Measurements from ENCODE around the gene IL1RAPL2. TPM values are rescaled to one million over a fixed set of nuclear protein-coding genes. Genes with fewer than 3 reads are reported as not detected.

Gene IL1RAPL2
- total RNA-seq, 2 donors from 2014 or later: not detected

- Histone ChIP-seq H3K27ac (no peak overlapping the region), H3K4me3 (no peak overlapping the region), H3K36me3 (no peaks in the 10 kb centered on the region), H3K27me3 (no peaks in the 10 kb centered on the region), H3K4me1 (no peaks in the 10 kb centered on the region), H3K9me3 (no peaks in the 10 kb centered on the region)
- no peak for TF ChIP-seq CTCF (IDR thresholded peaks at IDR 0.05)
- DNase-seq (ENCODE audit: low spot score): no peak
Observed at GRCh38 chrX:105265093-105265492, 699.1 kb downstream of the IL1RAPL2 start.

DNA sequence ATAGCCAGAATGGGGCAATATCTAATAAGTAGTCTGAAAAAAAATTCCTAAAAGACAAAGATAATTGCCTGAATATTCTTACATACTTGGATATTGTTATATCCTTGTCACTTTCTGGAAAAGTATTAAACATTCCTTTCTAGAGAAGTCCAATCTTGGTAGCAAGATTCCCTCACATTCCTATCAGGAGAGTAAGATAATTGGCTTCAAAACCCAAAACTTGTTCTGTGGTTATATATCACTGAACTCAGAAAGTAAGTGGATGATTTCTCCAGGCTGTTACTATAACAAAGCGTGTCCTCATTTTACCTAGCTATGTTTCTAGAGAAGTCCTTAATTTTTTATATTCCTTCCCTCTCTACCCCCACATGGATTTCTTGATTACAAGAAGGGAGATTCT, 700.5 kb downstream of the IL1RAPL2 start:
- DNase-seq (ENCODE audit: low spot score): no peak
- Histone ChIP-seq H3K4me1 (no peaks in the 10 kb centered on the region), H3K36me3 (no peaks in the 10 kb centered on the region), H3K27ac (no peak overlapping the region), H3K27me3 (no peaks in the 10 kb centered on the region), H3K9me3 (no peaks in the 10 kb centered on the region), H3K4me3 (no peak overlapping the region)
- no peak for TF ChIP-seq CTCF (IDR thresholded peaks at IDR 0.05)

DNA sequence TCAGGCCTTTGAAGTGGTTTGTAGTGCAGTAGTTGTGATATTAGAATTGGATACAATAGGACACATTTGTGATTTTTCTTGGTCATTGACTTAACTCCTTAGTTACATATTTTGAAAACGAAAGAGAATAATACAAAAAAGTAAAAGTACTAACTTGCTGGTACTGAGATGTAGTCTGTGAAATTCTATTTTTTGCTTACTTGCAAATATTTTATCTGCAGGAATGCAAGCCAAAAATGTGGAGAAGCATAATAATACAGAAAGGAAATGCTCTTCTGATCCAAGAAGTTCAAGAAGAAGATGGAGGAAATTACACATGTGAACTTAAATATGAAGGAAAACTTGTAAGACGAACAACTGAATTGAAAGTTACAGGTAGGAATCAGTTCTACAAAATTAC, 701.2 kb downstream of the IL1RAPL2 start:
- no peaks in the 10 kb centered on the region for H3K36me3 ChIP-seq
- DNase-seq (ENCODE audit: low spot score): no peak
- no peaks in the 10 kb centered on the region for H3K4me1 ChIP-seq
- H3K4me3 ChIP-seq: no peak overlapping the region
- TF ChIP-seq CTCF (IDR thresholded peaks at IDR 0.05): no peak
- no peaks in the 10 kb centered on the region for H3K9me3 ChIP-seq
- H3K27ac ChIP-seq: no peak overlapping the region
- no peaks in the 10 kb centered on the region for H3K27me3 ChIP-seq

DNA sequence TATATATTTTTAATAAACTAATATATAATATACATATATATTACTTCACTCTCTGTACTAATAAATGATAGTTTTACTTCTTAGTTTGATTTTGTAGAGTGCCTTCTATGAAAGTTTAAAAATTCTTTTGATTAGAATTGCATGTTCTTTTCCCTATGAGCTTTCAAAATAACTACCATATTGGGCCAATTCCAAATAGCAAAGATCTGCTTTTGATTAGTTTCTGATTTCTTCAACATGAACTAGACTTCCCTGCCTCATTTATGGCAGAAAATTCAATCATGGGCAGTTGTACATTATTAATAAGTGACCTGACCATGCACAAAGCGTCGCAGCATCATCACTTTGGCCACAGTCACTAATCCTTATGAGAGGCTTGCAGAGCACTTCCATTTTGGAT, 703.4 kb downstream of the IL1RAPL2 start:
- Histone ChIP-seq H3K27me3 (no peaks in the 10 kb centered on the region), H3K4me1 (no peaks in the 10 kb centered on the region), H3K9me3 (no peaks in the 10 kb centered on the region), H3K27ac (no peak overlapping the region), H3K4me3 (no peak overlapping the region), H3K36me3 (no peaks in the 10 kb centered on the region)
- no peak for TF ChIP-seq CTCF (IDR thresholded peaks at IDR 0.05)
- DNase-seq (ENCODE audit: low spot score): no peak

GRCh38 chrX:105273326-105273725, 707.3 kb downstream of the IL1RAPL2 start:
- no peak for DNase-seq (ENCODE audit: low spot score)
- Histone ChIP-seq H3K27ac (no peak overlapping the region), H3K36me3 (no peaks in the 10 kb centered on the region), H3K4me3 (no peak overlapping the region), H3K27me3 (no peaks in the 10 kb centered on the region), H3K9me3 (no peaks in the 10 kb centered on the region), H3K4me1 (no peaks in the 10 kb centered on the region)
- no peak for TF ChIP-seq CTCF (IDR thresholded peaks at IDR 0.05)

DNA sequence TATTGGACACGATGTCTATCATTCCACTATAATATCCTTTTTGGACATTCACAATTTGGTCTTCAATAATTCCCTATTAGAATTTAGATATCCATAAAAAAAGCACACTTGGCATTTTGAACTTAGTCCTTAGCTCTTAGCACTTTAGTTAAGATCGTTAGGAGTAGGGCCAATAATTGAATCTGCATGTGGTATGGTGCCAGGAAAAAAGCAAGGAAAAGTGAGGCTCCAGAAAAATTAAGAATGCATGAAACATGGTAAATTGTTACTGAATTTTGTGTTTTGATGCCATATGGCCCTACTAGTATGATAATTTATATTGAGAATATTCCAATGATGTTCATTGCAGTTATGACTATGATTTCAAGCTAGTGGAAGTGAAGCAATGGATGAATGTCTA, 708.1 kb downstream of the IL1RAPL2 start:
- DNase-seq (ENCODE audit: low spot score): no peak
- H3K9me3 ChIP-seq: no peaks in the 10 kb centered on the region
- no peak for TF ChIP-seq CTCF (IDR thresholded peaks at IDR 0.05)

More for the DNA sequence above, 708.1 kb downstream of the IL1RAPL2 start:
- H3K27me3 ChIP-seq: no peaks in the 10 kb centered on the region
- no peaks in the 10 kb centered on the region for H3K4me1 ChIP-seq
- H3K4me3 ChIP-seq: no peak overlapping the region
- H3K27ac ChIP-seq: no peak overlapping the region
- H3K36me3 ChIP-seq: no peaks in the 10 kb centered on the region

All from right atrium auricular region (tissue), 2 donors.